SU-DHL-6 (cell line): Measurements from ENCODE around the gene POMGNT2.
"Not testable (repeated sequence)": the region's sequence is repeated elsewhere in the genome, so short reads cannot be mapped to it uniquely, and the experiment has no call there.

Experiments
- H2AFZ ChIP-seq: fragments of 200-600 bp; sonication (generic); 2 replicates; pipeline ENCODE4 v1.6.1; 2014; ENCODE audit warnings: low read depth, mild to moderate bottlenecking, moderate library complexity, mixed read lengths, antibody characterized with exemption, low read length; ENCODE audit not compliant: severe bottlenecking
- H3F3A ChIP-seq: fragments of 200-600 bp; shearing (Covaris generic); 2 replicates; pipeline ENCODE4 v1.6.0; 2016; ENCODE audit warnings: antibody characterized with exemption, mild to moderate bottlenecking; ENCODE audit not compliant: insufficient read depth
- H3K27ac ChIP-seq: fragments of 200-600 bp; sonication (generic); 2 replicates; pipeline ENCODE4 v1.5.1; 2016; ENCODE audit warnings: low read depth, mild to moderate bottlenecking, low read length, moderate library complexity, mixed read lengths
- H3K27me3 ChIP-seq: fragments of 200-600 bp; sonication (generic), shearing (Covaris generic); 2 replicates; pipeline ENCODE4 v1.6.0; 2014; ENCODE audit warnings: mild to moderate bottlenecking, low read length
- H3K36me3 ChIP-seq: fragments of 200-600 bp; sonication (generic); 2 replicates; pipeline ENCODE4 v1.6.1; 2014; ENCODE audit warnings: mild to moderate bottlenecking, low read length, mixed read lengths
- H3K4me2 ChIP-seq: fragments of 300-600, 200-600 bp; shearing (Covaris generic), sonication (generic); 2 replicates; pipeline ENCODE4 v1.6.0; 2014; ENCODE audit warnings: low read length, low read depth, mild to moderate bottlenecking; ENCODE audit not compliant: poor library complexity, severe bottlenecking
- H3K4me3 ChIP-seq: fragments of 200-600 bp; sonication (generic); 2 replicates; pipeline ENCODE4 v1.5.1; 2014; ENCODE audit warnings: antibody characterized with exemption, low read length, mild to moderate bottlenecking, mixed read lengths; ENCODE audit not compliant: insufficient read depth, poor library complexity, severe bottlenecking
- H3K79me2 ChIP-seq: fragments of 200-600 bp; sonication (generic); 2 replicates; pipeline ENCODE4 v1.6.1; 2014; ENCODE audit warnings: mild to moderate bottlenecking, low read length, moderate library complexity; ENCODE audit not compliant: insufficient read depth
- H3K9ac ChIP-seq: fragments of 200-600 bp; sonication (generic); 2 replicates; pipeline ENCODE4 v1.7.0; 2014; ENCODE audit warnings: mild to moderate bottlenecking, low read length
- H3K9me2 ChIP-seq: fragments of 200-600 bp; sonication (generic); replicated peaks from 2 replicates; pipeline ENCODE4 v1.6.1; 2014; ENCODE audit warnings: low read length; ENCODE audit not compliant: insufficient read depth
- H3K9me3 ChIP-seq: fragments of 200-600 bp; sonication (generic); 2 replicates; pipeline ENCODE4 v1.6.1; 2014; ENCODE audit warnings: low read length, mixed read lengths; ENCODE audit not compliant: insufficient read depth
- H4K20me1 ChIP-seq: fragments of 200-600 bp; sonication (generic); 2 replicates; pipeline ENCODE4 v1.6.1; 2014; ENCODE audit warnings: low read depth, mild to moderate bottlenecking, antibody characterized with exemption, low read length, moderate library complexity, mixed read lengths
- CTCF ChIP-seq: fragments of 200-600 bp; sonication (generic); IDR thresholded peaks from one replicate; pipeline ENCODE4 v1.5.1; 2017; ENCODE audit warnings: antibody characterized with exemption, mild to moderate bottlenecking, low read length, moderate library complexity; ENCODE audit not compliant: insufficient read depth, poor library complexity, severe bottlenecking
- EZH2phosphoT487 ChIP-seq: fragments of 200-600 bp; sonication (generic), shearing (Covaris generic); conservative IDR thresholded peaks from 2 replicates; pipeline ENCODE4 v1.6.1; 2018; ENCODE audit warnings: mild to moderate bottlenecking, antibody characterized with exemption, low read length, moderate library complexity, mixed read lengths

The POMGNT2 gene

GRCh38 chr3:43048470-43048869 is 57.4 kb downstream of the POMGNT2 start:
- no peaks in the 10 kb centered on the region for H3K79me2 ChIP-seq
- TF ChIP-seq CTCF, result no peak
- no peak for TF ChIP-seq EZH2phosphoT487
- H3F3A ChIP-seq, result no peaks in the 10 kb centered on the region
- no peak overlapping the region for H3K9ac ChIP-seq
- no peak overlapping the region for H3K27ac ChIP-seq
- no peaks in the 10 kb centered on the region for H4K20me1 ChIP-seq
- H3K27me3 ChIP-seq, result no peaks in the 10 kb centered on the region
- H3K4me3 ChIP-seq, result no peak overlapping the region
- H3K9me2 ChIP-seq, result no peaks in the 10 kb centered on the region
- no peak overlapping the region for H3K4me2 ChIP-seq
- no peak overlapping the region for H2AFZ ChIP-seq
- H3K9me3 ChIP-seq, result peaks cover 8% of the 10 kb centered on the region; the same call in 1 of the 2 replicates
- H3K36me3 ChIP-seq, result no peaks in the 10 kb centered on the region; the same call in 1 of the 2 replicates

GRCh38 chr3:43046583-43046982 is 59.3 kb downstream of the POMGNT2 start:
- TF ChIP-seq EZH2phosphoT487, result no peak
- TF ChIP-seq CTCF, result no peak
- H3K27ac ChIP-seq, result no peak overlapping the region
- no peak overlapping the region for H2AFZ ChIP-seq
- H3K36me3 ChIP-seq, result no peaks in the 10 kb centered on the region; the same call in 1 of the 2 replicates
- no peaks in the 10 kb centered on the region for H3F3A ChIP-seq
- no peak overlapping the region for H3K4me3 ChIP-seq
- no peak overlapping the region for H3K4me2 ChIP-seq
- no peaks in the 10 kb centered on the region for H3K9me2 ChIP-seq
- H4K20me1 ChIP-seq, result no peaks in the 10 kb centered on the region
- no peaks in the 10 kb centered on the region for H3K79me2 ChIP-seq
- no peaks in the 10 kb centered on the region for H3K27me3 ChIP-seq
- H3K9me3 ChIP-seq, result peaks cover 8% of the 10 kb centered on the region; the same call in 1 of the 2 replicates
- H3K9ac ChIP-seq, result no peak overlapping the region

- not testable (repeated sequence) for H3K4me3 ChIP-seq, H3K27me3 ChIP-seq, H3K9me3 ChIP-seq, H3K4me2 ChIP-seq, H2AFZ ChIP-seq, H3K36me3 ChIP-seq, H4K20me1 ChIP-seq, H3K79me2 ChIP-seq, H3F3A ChIP-seq, H3K9ac ChIP-seq, H3K9me2 ChIP-seq, H3K27ac ChIP-seq
Measured at GRCh38 chr3:43045079-43045478, 60.8 kb downstream of the POMGNT2 start.

- no peak overlapping the region for H3K4me3 ChIP-seq
- no peaks in the 10 kb centered on the region for H3K9me2 ChIP-seq
Measured at GRCh38 chr3:43043793-43044192, 62.1 kb downstream of the POMGNT2 start.

More at GRCh38 chr3:43043793-43044192, 62.1 kb downstream of the POMGNT2 start:
- no peaks in the 10 kb centered on the region for H3K79me2 ChIP-seq
- no peaks in the 10 kb centered on the region; the same call in 1 of the 2 replicates for H3K9me3 ChIP-seq
- no peak overlapping the region for H3K4me2 ChIP-seq
- no peak for TF ChIP-seq EZH2phosphoT487
- no peak for TF ChIP-seq CTCF
- no peaks in the 10 kb centered on the region for H4K20me1 ChIP-seq
- H2AFZ ChIP-seq, result no peak overlapping the region
- H3K27ac ChIP-seq, result no peak overlapping the region
- no peak overlapping the region for H3K9ac ChIP-seq
- H3K36me3 ChIP-seq, result no peaks in the 10 kb centered on the region
- H3F3A ChIP-seq, result no peaks in the 10 kb centered on the region
- no peaks in the 10 kb centered on the region for H3K27me3 ChIP-seq
